Uterus (tissue), 2 donors: ENCODE data around the gene IFT52.

Source experiments
- CTCF ChIP-seq, 4 experiments: fragments of 200-600 bp in 2 of 4; fragments of 450-650 bp in 2 of 4; sonication (generic) in 2 of 4; IDR thresholded peaks; one replicate each; pipeline ENCODE4 v1.5.1; 2016 to 2019; ENCODE audit warnings: antibody characterized with exemption in 4 of 4, mild to moderate bottlenecking in 2 of 4, moderate library complexity in 1 of 4
- POLR2A ChIP-seq, 2 donors: fragments of 450-650 bp; IDR thresholded peaks; one replicate each; pipeline ENCODE4 v1.6.1; 2016; ENCODE audit warnings: antibody characterized with exemption in 2 of 2, mild to moderate bottlenecking in 1 of 2, moderate library complexity in 1 of 2

- no peak for TF ChIP-seq CTCF (IDR thresholded peaks at IDR 0.05)
- TF ChIP-seq POLR2A (IDR thresholded peaks at IDR 0.05): no peak
Observed at GRCh38 chr20:43571771-43572170, 19.0 kb upstream of the IFT52 start.
